ENCODE results near the gene TRIO.

Gene TRIO

GRCh38 chr5:14306329-14306815 lies 163.2 kb downstream of the TRIO start:
- TF ChIP-seq TCF4 (CRISPR knock-in tag; IDR thresholded peaks at IDR 0.05; ENCODE audit: borderline replicate concordance): no peak
- TF ChIP-seq TSHZ2 (CRISPR knock-in tag; IDR thresholded peaks at IDR 0.05): no peak
- TF ChIP-seq ZFP30 (CRISPR knock-in tag; IDR thresholded peaks at IDR 0.05): no peak
- TF ChIP-seq RARB (CRISPR knock-in tag; IDR thresholded peaks at IDR 0.05): no peak
- no peak for TF ChIP-seq ZNF70 (CRISPR knock-in tag; IDR thresholded peaks at IDR 0.05)
- TF ChIP-seq BACH2 (CRISPR knock-in tag; IDR thresholded peaks at IDR 0.05; ENCODE audit: borderline replicate concordance): no peak
- no peak for TF ChIP-seq PATZ1 (CRISPR knock-in tag; IDR thresholded peaks at IDR 0.05; ENCODE audit: borderline replicate concordance)
- no peak for TF ChIP-seq CSRNP3 (CRISPR knock-in tag; IDR thresholded peaks at IDR 0.05)
- no peak for TF ChIP-seq ZNF565 (CRISPR knock-in tag; conservative IDR thresholded peaks at IDR 0.05; ENCODE audit: low read depth)
- TF ChIP-seq ZNF8 (CRISPR knock-in tag; IDR thresholded peaks at IDR 0.05): no peak
- TF ChIP-seq SNAI2 (CRISPR knock-in tag; IDR thresholded peaks at IDR 0.05): no peak
- no peak for TF ChIP-seq ZC3H10 (CRISPR knock-in tag; IDR thresholded peaks at IDR 0.05)
- TF ChIP-seq, protein P1, sequence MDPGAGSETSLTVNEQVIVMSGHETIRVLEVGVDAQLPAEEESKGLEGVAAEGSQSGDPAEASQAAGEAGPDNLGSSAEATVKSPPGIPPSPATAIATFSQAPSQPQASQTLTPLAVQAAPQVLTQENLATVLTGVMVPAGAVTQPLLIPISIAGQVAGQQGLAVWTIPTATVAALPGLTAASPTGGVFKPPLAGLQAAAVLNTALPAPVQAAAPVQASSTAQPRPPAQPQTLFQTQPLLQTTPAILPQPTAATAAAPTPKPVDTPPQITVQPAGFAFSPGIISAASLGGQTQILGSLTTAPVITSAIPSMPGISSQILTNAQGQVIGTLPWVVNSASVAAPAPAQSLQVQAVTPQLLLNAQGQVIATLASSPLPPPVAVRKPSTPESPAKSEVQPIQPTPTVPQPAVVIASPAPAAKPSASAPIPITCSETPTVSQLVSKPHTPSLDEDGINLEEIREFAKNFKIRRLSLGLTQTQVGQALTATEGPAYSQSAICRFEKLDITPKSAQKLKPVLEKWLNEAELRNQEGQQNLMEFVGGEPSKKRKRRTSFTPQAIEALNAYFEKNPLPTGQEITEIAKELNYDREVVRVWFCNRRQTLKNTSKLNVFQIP (CRISPR knock-in tag; IDR thresholded peaks at IDR 0.05; ENCODE audit: borderline replicate concordance, low read depth): no peak
- TF ChIP-seq, protein P2, sequence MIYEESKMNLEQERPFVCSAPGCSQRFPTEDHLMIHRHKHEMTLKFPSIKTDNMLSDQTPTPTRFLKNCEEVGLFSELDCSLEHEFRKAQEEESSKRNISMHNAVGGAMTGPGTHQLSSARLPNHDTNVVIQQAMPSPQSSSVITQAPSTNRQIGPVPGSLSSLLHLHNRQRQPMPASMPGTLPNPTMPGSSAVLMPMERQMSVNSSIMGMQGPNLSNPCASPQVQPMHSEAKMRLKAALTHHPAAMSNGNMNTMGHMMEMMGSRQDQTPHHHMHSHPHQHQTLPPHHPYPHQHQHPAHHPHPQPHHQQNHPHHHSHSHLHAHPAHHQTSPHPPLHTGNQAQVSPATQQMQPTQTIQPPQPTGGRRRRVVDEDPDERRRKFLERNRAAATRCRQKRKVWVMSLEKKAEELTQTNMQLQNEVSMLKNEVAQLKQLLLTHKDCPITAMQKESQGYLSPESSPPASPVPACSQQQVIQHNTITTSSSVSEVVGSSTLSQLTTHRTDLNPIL (CRISPR knock-in tag; IDR thresholded peaks at IDR 0.05; ENCODE audit: low read depth): no peak

DNA sequence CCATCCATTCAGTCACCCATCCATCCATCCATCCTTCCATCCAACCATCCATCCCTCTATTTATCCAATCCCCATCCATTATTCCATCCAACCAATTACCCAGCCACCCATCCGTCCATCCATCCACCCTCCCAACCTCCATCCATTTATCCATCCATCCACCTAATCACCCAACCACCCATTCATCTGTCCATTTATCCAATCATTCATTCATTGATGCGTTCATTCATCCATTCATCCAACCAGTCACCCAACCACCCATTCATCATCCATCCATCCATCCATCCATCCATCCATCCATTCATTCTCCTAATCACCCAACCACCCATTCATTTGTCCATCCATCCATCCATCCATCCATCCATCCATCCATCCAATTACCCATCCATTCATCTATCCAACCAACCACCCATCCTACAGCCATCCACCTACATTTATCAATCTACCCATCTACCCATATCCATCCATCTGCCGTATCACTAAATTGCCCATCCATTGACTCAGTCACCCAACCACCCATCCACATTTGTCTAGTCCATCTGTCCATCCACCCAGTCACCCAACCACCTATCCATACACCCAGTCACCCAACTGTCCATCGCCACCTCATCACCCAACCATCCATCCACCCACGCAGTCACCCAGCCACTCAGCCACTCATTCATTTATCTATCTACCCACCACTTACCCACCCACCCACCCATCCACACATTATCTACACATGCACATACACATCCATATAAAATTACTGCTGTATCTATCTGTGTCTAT lies 165.4 kb downstream of the TRIO start:
- TF ChIP-seq ZNF8 (CRISPR knock-in tag; IDR thresholded peaks at IDR 0.05) (no peak), ZC3H10 (CRISPR knock-in tag; IDR thresholded peaks at IDR 0.05) (no peak), PPARA (CRISPR knock-in tag; IDR thresholded peaks at IDR 0.05; ENCODE audit: borderline replicate concordance) (no peak), ZNF565 (CRISPR knock-in tag; conservative IDR thresholded peaks at IDR 0.05; ENCODE audit: low read depth) (no peak), SNAI2 (CRISPR knock-in tag; IDR thresholded peaks at IDR 0.05) (no peak), ESRRG (CRISPR knock-in tag; IDR thresholded peaks at IDR 0.05) (no peak), GLIS3 (CRISPR knock-in tag; IDR thresholded peaks at IDR 0.05) (no peak), CSDC2 (CRISPR knock-in tag; IDR thresholded peaks at IDR 0.05) (no peak), ZNF70 (CRISPR knock-in tag; IDR thresholded peaks at IDR 0.05) (no peak), TCF4 (CRISPR knock-in tag; IDR thresholded peaks at IDR 0.05; ENCODE audit: borderline replicate concordance) (no peak), ZFP3 (CRISPR knock-in tag; IDR thresholded peaks at IDR 0.05) (no peak)
- TF ChIP-seq, protein P1 (CRISPR knock-in tag; IDR thresholded peaks at IDR 0.05; ENCODE audit: borderline replicate concordance, low read depth): no peak
- no peak for ATAC-seq

More at GRCh38 chr5:14306329-14306815, 163.2 kb downstream of the TRIO start:
- no peak for ATAC-seq
